Breast epithelium (tissue), 3 donors: ENCODE measurements around the gene STRA8.

Experiments used
- CTCF ChIP-seq, 3 donors: fragments of 450-650 bp; IDR thresholded peaks; one replicate each; pipeline ENCODE4 v1.5.1; 2016 to 2017; ENCODE audit warnings: antibody characterized with exemption in 3 of 3, mild to moderate bottlenecking in 3 of 3, moderate library complexity in 3 of 3
- POLR2AphosphoS5 ChIP-seq, 3 donors: sonication (generic); formaldehyde crosslinking; IDR thresholded peaks; one replicate each; pipeline ENCODE4 v1.6.1; 2017; ENCODE audit warnings: antibody characterized with exemption in 3 of 3

- no peak for TF ChIP-seq CTCF (IDR thresholded peaks at IDR 0.05)
- no peak for TF ChIP-seq POLR2AphosphoS5 (IDR thresholded peaks at IDR 0.05)
Measured at GRCh38 chr7:135188298-135188984, 45.2 kb upstream of the STRA8 start.
